HEK293T (cell line): ENCODE results near the gene WDR82.

Source experiments
- ARNT ChIP-seq: fragments of 450-650 bp; IDR thresholded peaks from 2 replicates; pipeline ENCODE4 v1.6.1; 2017; ENCODE audit warnings: mild to moderate bottlenecking
- ELF4 ChIP-seq: fragments of 450-650 bp; IDR thresholded peaks from 2 replicates; pipeline ENCODE4 v1.6.1; 2017; ENCODE audit warnings: antibody characterized with exemption
- FOXK2 ChIP-seq: fragments of 450-650 bp; IDR thresholded peaks from 2 replicates; pipeline ENCODE4 v1.6.1; 2016; ENCODE audit warnings: mild to moderate bottlenecking
- NFRKB ChIP-seq: fragments of 450-650 bp; IDR thresholded peaks from 2 replicates; pipeline ENCODE4 v1.6.1; 2016; ENCODE audit warnings: mild to moderate bottlenecking, moderate library complexity

DNA sequence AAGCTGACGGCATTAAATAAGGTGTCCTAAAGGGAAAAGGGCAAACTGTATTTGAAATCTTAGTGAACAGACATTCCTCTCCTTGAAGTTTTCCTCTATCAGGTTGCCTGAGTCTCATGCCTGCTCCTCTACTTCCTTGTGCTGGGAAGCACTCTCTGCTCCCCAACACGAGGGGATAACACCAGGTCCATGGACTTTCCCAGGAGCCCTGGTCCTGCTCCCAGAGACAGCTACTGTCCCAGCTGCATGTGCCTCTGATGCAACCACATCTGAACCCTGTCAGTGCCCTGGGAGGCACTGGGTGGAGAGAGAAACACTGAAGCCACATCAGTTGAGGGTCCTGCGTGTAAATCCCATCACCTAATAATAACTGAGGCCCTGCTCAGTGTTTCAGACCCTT is 60.4 kb downstream of the WDR82 start:
- TF ChIP-seq NFRKB (no peak), ELF4 (no peak), ARNT (no peak), FOXK2 (no peak)
